Measurements from ENCODE around the gene LMO2.
"Not testable (repeated sequence)": the region's sequence is repeated elsewhere in the genome, so short reads cannot be mapped to it uniquely, and the experiment has no call there.

Gene LMO2

GRCh38 chr11:33861386-33861785 is 30.5 kb downstream of the LMO2 start:
- no peak for DNase-seq (ENCODE audit: low read depth)

GRCh38 chr11:33860926-33861325 is 30.9 kb downstream of the LMO2 start:
- DNase-seq (ENCODE audit: low read depth) = no peak

GRCh38 chr11:33859306-33859705 is 32.6 kb downstream of the LMO2 start:
- DNase-seq (ENCODE audit: low read depth) = no peak

GRCh38 chr11:33857933-33858371 is 33.9 kb downstream of the LMO2 start:
- DNase-seq (ENCODE audit: low read depth) = no peak

- DNase-seq (ENCODE audit: low read depth) = no peak
Observed at GRCh38 chr11:33855500-33855899, 36.4 kb downstream of the LMO2 start.

- no peak for DNase-seq (ENCODE audit: low read depth)
Observed at GRCh38 chr11:33848717-33849390, 43.0 kb downstream of the LMO2 start.

GRCh38 chr11:33847251-33847650 is 44.6 kb downstream of the LMO2 start:
- no peak for DNase-seq (ENCODE audit: low read depth)

- no peak for DNase-seq (ENCODE audit: low read depth)
Observed at GRCh38 chr11:33844236-33844635, 47.6 kb downstream of the LMO2 start.

GRCh38 chr11:33843018-33843417 is 48.9 kb downstream of the LMO2 start:
- no peak for DNase-seq (ENCODE audit: low read depth)

GRCh38 chr11:33842236-33842915 is 49.5 kb downstream of the LMO2 start:
- no peak for DNase-seq (ENCODE audit: low read depth)

- DNase-seq (ENCODE audit: low read depth) = not testable (repeated sequence)
Observed at GRCh38 chr11:33838234-33838633, 53.6 kb downstream of the LMO2 start.

- not testable (repeated sequence) for DNase-seq (ENCODE audit: low read depth)
Observed at GRCh38 chr11:33837334-33837733, 54.5 kb downstream of the LMO2 start.

GRCh38 chr11:33835143-33835878 is 56.6 kb downstream of the LMO2 start:
- DNase-seq (ENCODE audit: low read depth) = peak; percentile 64

GRCh38 chr11:33832676-33833075 is 59.2 kb downstream of the LMO2 start:
- DNase-seq (ENCODE audit: low read depth) = no peak

GRCh38 chr11:33830903-33831648 is 60.8 kb downstream of the LMO2 start:
- DNase-seq (ENCODE audit: low read depth) = no peak

- peak; percentile 21 for DNase-seq (ENCODE audit: low read depth)
Observed at GRCh38 chr11:33829430-33830141, 62.3 kb downstream of the LMO2 start.

- no peak for DNase-seq (ENCODE audit: low read depth)
Observed at GRCh38 chr11:33828604-33829429, 63.1 kb downstream of the LMO2 start.

- no peak for DNase-seq (ENCODE audit: low read depth)
Observed at GRCh38 chr11:33827206-33827605, 64.7 kb downstream of the LMO2 start.

- DNase-seq (ENCODE audit: low read depth) = no peak
Observed at GRCh38 chr11:33825854-33826560, 65.9 kb downstream of the LMO2 start.

GRCh38 chr11:33822981-33823380 is 68.9 kb downstream of the LMO2 start:
- DNase-seq (ENCODE audit: low read depth) = not testable (repeated sequence)
